SK-N-SH (cell line): ENCODE measurements around the gene CLDN9. TPM values are rescaled to one million over a fixed set of nuclear protein-coding genes. Genes with fewer than 3 reads are reported as not detected.

Source experiments
- CTCF ChIA-PET: fragments of 300-600, 350-600 bp; formaldehyde crosslinking; extraction: SDS; loops from one replicate; lab custom pipeline; 2021; lab: Yijun Ruan, JAX
- POLR2A ChIA-PET: fragments of 350-600 bp; sonication (Branson Sonifier 250); formaldehyde crosslinking; extraction: SDS; loops from one replicate; lab custom pipeline; 2020; ENCODE audit warnings: antibody characterized with exemption, inconsistent platforms; lab: Yijun Ruan, JAX
- DNase-seq: peaks from one replicate; pipeline ENCODE4 v3.0.0; 2012
- H2AFZ ChIP-seq: fragments of 200-600 bp; sonication (generic); 2 replicates; pipeline ENCODE4 v1.8.1; 2016; ENCODE audit warnings: antibody characterized with exemption, mild to moderate bottlenecking, low read depth
- H3F3A ChIP-seq: fragments of 200-600 bp; sonication (generic); replicated peaks from 2 replicates; pipeline ENCODE3; 2016; ENCODE audit warnings: antibody characterized with exemption, mild to moderate bottlenecking; ENCODE audit not compliant: insufficient read depth
- H3K27ac ChIP-seq, 2 experiments: fragments of 200-500 bp in 1 of 2; fragments of 200-600 bp in 1 of 2; sonication (Bioruptor generic) in 1 of 2; sonication (generic), shearing (Covaris generic) in 1 of 2; 2 replicates each; pipeline versions ENCODE4 v1.5.1 to v1.6.1; 2014 to 2016; ENCODE audit warnings: low read depth in 2 of 2, inconsistent platforms in 1 of 2, low read length in 1 of 2, mild to moderate bottlenecking in 1 of 2, mixed read lengths in 1 of 2
- H3K27me3 ChIP-seq: fragments of 200-600 bp; sonication (generic), shearing (Covaris generic); 2 replicates; pipeline ENCODE4 v1.6.1; 2016; ENCODE audit warnings: mixed run types; ENCODE audit not compliant: insufficient read depth
- H3K36me3 ChIP-seq, 2 experiments: fragments of 200-500 bp in 1 of 2; fragments of 200-600 bp in 1 of 2; sonication (Bioruptor generic) in 1 of 2; sonication (generic) in 1 of 2; replicated peaks in 1 of 2; 2 replicates each; pipeline versions ENCODE3 to v1.5.1; 2014 to 2016; ENCODE audit warnings: low read length in 1 of 2, mild to moderate bottlenecking in 1 of 2; ENCODE audit not compliant: insufficient read depth in 2 of 2, control insufficient read depth in 1 of 2
- H3K4me1 ChIP-seq, 2 experiments: fragments of 200-500 bp in 1 of 2; fragments of 200-600 bp in 1 of 2; sonication (Bioruptor generic) in 1 of 2; sonication (generic), shearing (Covaris generic) in 1 of 2; 2 replicates each; pipeline versions ENCODE4 v1.5.1 to v1.6.1; 2014 to 2016; ENCODE audit warnings: low read depth in 1 of 2, low read length in 1 of 2, mixed run types in 1 of 2; ENCODE audit not compliant: insufficient read depth in 2 of 2, control insufficient read depth in 1 of 2
- H3K4me2 ChIP-seq: fragments of 200-600 bp; sonication (generic), shearing (Covaris generic); 2 replicates; pipeline ENCODE4 v1.6.1; 2017; ENCODE audit warnings: mixed run types
- H3K4me3 ChIP-seq, 2 experiments: fragments of 200-500 bp in 1 of 2; fragments of 200-600 bp in 1 of 2; sonication (Bioruptor generic) in 1 of 2; sonication (generic), shearing (Covaris generic) in 1 of 2; 2 replicates each; pipeline versions ENCODE4 v1.5.1 to v1.8.1; 2014 to 2016; ENCODE audit warnings: low read depth in 2 of 2, inconsistent platforms in 1 of 2, low read length in 1 of 2, mild to moderate bottlenecking in 1 of 2, mixed read lengths in 1 of 2, moderate library complexity in 1 of 2
- H3K79me2 ChIP-seq: fragments of 200-600 bp; sonication (generic); 2 replicates; pipeline ENCODE4 v1.8.1; 2017; ENCODE audit warnings: mild to moderate bottlenecking; ENCODE audit not compliant: insufficient read depth
- H3K9ac ChIP-seq: fragments of 200-600 bp; sonication (generic); 2 replicates; pipeline ENCODE4 v1.6.1; 2017; ENCODE audit warnings: mixed run types
- H3K9me2 ChIP-seq: fragments of 200-600 bp; sonication (generic); 2 replicates; pipeline ENCODE4 v1.6.1; 2017; ENCODE audit warnings: mixed run types
- H3K9me3 ChIP-seq: fragments of 200-600 bp; sonication (generic); 2 replicates; pipeline ENCODE4 v1.6.1; 2017; ENCODE audit warnings: mixed run types, mild to moderate bottlenecking, moderate library complexity
- H4K20me1 ChIP-seq: fragments of 200-600 bp; sonication (generic); 2 replicates; pipeline ENCODE4 v1.6.1; 2017; ENCODE audit warnings: mild to moderate bottlenecking, mixed run types; ENCODE audit not compliant: insufficient read depth
- CHD2 ChIP-seq: fragments of 150-350 bp; IDR thresholded peaks from 2 replicates; pipeline ENCODE4 v1.6.1; 2018; ENCODE audit warnings: low read length; ENCODE audit not compliant: partially characterized antibody
- CTCF ChIP-seq: fragments of 200-600 bp; sonication (generic); IDR thresholded peaks from 2 replicates; pipeline ENCODE4 v1.6.1; 2017; ENCODE audit warnings: antibody characterized with exemption, mild to moderate bottlenecking, moderate library complexity
- FOSL2 ChIP-seq: IDR thresholded peaks from 2 replicates; pipeline ENCODE4 v1.4.0; 2012; ENCODE audit warnings: low read depth, mild to moderate bottlenecking, moderate library complexity, borderline replicate concordance
- FOXM1 ChIP-seq: IDR thresholded peaks from 2 replicates; pipeline ENCODE4 v1.4.0; 2012; ENCODE audit warnings: low read depth, mild to moderate bottlenecking
- GABPA ChIP-seq: IDR thresholded peaks from 2 replicates; pipeline ENCODE4 v1.4.0; 2012; ENCODE audit warnings: low read depth, mild to moderate bottlenecking
- IRF3 ChIP-seq: fragments of 150-350 bp; IDR thresholded peaks from 2 replicates; pipeline ENCODE4 v1.6.1; 2016; ENCODE audit warnings: mild to moderate bottlenecking, low read depth, low read length
- JUND ChIP-seq: IDR thresholded peaks from 2 replicates; pipeline ENCODE4 v1.4.0; 2012
- MEF2A ChIP-seq: IDR thresholded peaks from 2 replicates; pipeline ENCODE4 v1.4.0; 2012; ENCODE audit warnings: low read depth, borderline replicate concordance
- MXI1 ChIP-seq: IDR thresholded peaks from 2 replicates; pipeline ENCODE4 v1.6.1; 2012; ENCODE audit warnings: mild to moderate bottlenecking, low read depth, low read length, improper control_type of control experiment
- NRF1 ChIP-seq: IDR thresholded peaks from 2 replicates; pipeline ENCODE4 v1.6.1; 2012; ENCODE audit warnings: low read depth, mild to moderate bottlenecking, low read length
- POLR2AphosphoS5 ChIP-seq: IDR thresholded peaks from 2 replicates; pipeline ENCODE4 v1.6.1; 2012; ENCODE audit warnings: low read depth, low read length
- RAD21 ChIP-seq: IDR thresholded peaks from 2 replicates; pipeline ENCODE4 v1.6.1; 2012; ENCODE audit warnings: mild to moderate bottlenecking, low read length
- RCOR1 ChIP-seq: fragments of 150-350 bp; IDR thresholded peaks from 2 replicates; pipeline ENCODE4 v1.6.1; 2017; ENCODE audit warnings: antibody characterized with exemption, low read length
- SMC3 ChIP-seq: IDR thresholded peaks from 2 replicates; pipeline ENCODE4 v1.6.1; 2012; ENCODE audit warnings: low read depth, low read length, improper control_type of control experiment
- USF1 ChIP-seq: IDR thresholded peaks from 2 replicates; pipeline ENCODE4 v1.4.0; 2012; ENCODE audit warnings: low read depth, borderline replicate concordance
- WGBS: methylation state at CpG from one replicate; pipeline ENCODE4 v1.1.6; 2017; ENCODE audit warnings: low lambda C conversion rate; 5-methylcytosine and 5-hydroxymethylcytosine counted together
- polyA plus RNA-seq, 3 experiments: library from polyadenylated mRNA; depleted of rRNA; stranded (reverse); fragments of >200 nt; gene quantifications; 2 replicates each; pipeline ENCODE4 v1.2.3, GENCODE V29; 2012

CLDN9 gene
- polyA plus RNA-seq, 1 of the 3 experiments (the other 2 are of a cell fraction): 0.08 TPM

GRCh38 chr16:3059723-3060242, 47.1 kb downstream of the CLDN9 start:
- Histone ChIP-seq H3K9me2 (no peaks in the 10 kb centered on the region), H3K36me3 (no peaks in the 10 kb centered on the region), H3K27ac (peak overlapping the region; percentile 53 to 72), H3K4me2 (peak overlapping the region; percentile 99), H3K79me2 (no peaks in the 10 kb centered on the region), H3F3A (no peaks in the 10 kb centered on the region), H3K9ac (peak overlapping the region; percentile 84), H3K27me3 (no peaks in the 10 kb centered on the region), H3K9me3 (no peaks in the 10 kb centered on the region), H2AFZ (peak overlapping the region; percentile 95), H4K20me1 (no peaks in the 10 kb centered on the region), H3K4me3 (peak overlapping the region; percentile 70 to 87), H3K4me1 (peaks cover 0 to 12% of the 10 kb centered on the region in 2 experiments; a peak in 1 of 4 replicates)
- ChIA-PET CTCF (interaction anchor here (0.6 to 4.1 kb wide), 31 partner anchors 9 to 145 kb away, joined by 3 to 63 read pairs (median 11); partner anchors contain the start of genes HCFC1R1, THOC6, ZNF213 and ZSCAN10), POLR2A (interaction anchor here (1.3 to 2.0 kb wide), 2 partner anchors 12 to 69 kb away, joined by 3 to 6 read pairs; no protein-coding TSS in a partner anchor)
- DNase-seq: no peak
- WGBS: 79% methylated on average over 8 of the region's 9 CpGs
- no peak for TF ChIP-seq GABPA
- no peak for TF ChIP-seq MXI1
- TF ChIP-seq IRF3: no peak
- no peak for TF ChIP-seq CHD2
- no peak for TF ChIP-seq RCOR1
- TF ChIP-seq SMC3: no peak
- no peak for TF ChIP-seq NRF1
- no peak for TF ChIP-seq USF1
- no peak for TF ChIP-seq MEF2A
- TF ChIP-seq POLR2AphosphoS5: no peak
- no peak for TF ChIP-seq RAD21
- no peak for TF ChIP-seq FOSL2
- TF ChIP-seq JUND: no peak
- TF ChIP-seq CTCF: no peak
- no peak for TF ChIP-seq FOXM1
